Spleen (tissue), 11 donors: ENCODE measurements around the gene CMSS1. TPM values are rescaled to one million over a fixed set of nuclear protein-coding genes. Genes with fewer than 3 reads are reported as not detected.

Experiments
- DNase-seq: peaks from one replicate; pipeline ENCODE4 v3.0.0-alpha.2; 2020
- H3K27ac ChIP-seq, 8 donors: fragments of 200-600 bp; sonication (generic) in 7 of 8; 1 replicate in 4 of 8; 2 replicates in 4 of 8; pipeline versions ENCODE4 v1.5.0 to v1.8.0; 2016 to 2021; ENCODE audit warnings: inconsistent platforms in 4 of 8, mild to moderate bottlenecking in 4 of 8, moderate library complexity in 1 of 8
- H3K27me3 ChIP-seq, 7 donors: fragments of 200-600 bp; sonication (generic) in 6 of 7; replicated peaks in 1 of 7; 1 replicate in 4 of 7; 2 replicates in 3 of 7; pipeline versions ENCODE4 v1.5.0 to v1.8.0; 2016 to 2021; ENCODE audit warnings: inconsistent platforms in 3 of 7, mild to moderate bottlenecking in 1 of 7
- H3K36me3 ChIP-seq, 6 donors: fragments of 200-600 bp; sonication (generic) in 5 of 6; 1 replicate in 4 of 6; 2 replicates in 2 of 6; pipeline versions ENCODE4 v1.5.0 to v1.8.0; 2016 to 2021; ENCODE audit warnings: inconsistent platforms in 2 of 6
- H3K4me1 ChIP-seq, 6 donors: fragments of 200-600 bp; sonication (generic) in 5 of 6; 1 replicate in 3 of 6; 2 replicates in 3 of 6; pipeline versions ENCODE4 v1.5.0 to v1.8.0; 2016 to 2021; ENCODE audit warnings: inconsistent platforms in 3 of 6
- H3K4me3 ChIP-seq, 8 donors: fragments of 200-600 bp; sonication (generic) in 7 of 8; 1 replicate in 4 of 8; 2 replicates in 4 of 8; pipeline versions ENCODE4 v1.5.0 to v1.8.0; 2016 to 2021; ENCODE audit warnings: inconsistent platforms in 4 of 8, mild to moderate bottlenecking in 4 of 8, moderate library complexity in 2 of 8
- H3K9me3 ChIP-seq, 8 donors: fragments of 200-600 bp; sonication (generic) in 7 of 8; 1 replicate in 4 of 8; 2 replicates in 4 of 8; pipeline versions ENCODE4 v1.5.0 to v1.8.0; 2016 to 2021; ENCODE audit warnings: inconsistent platforms in 4 of 8
- POLR2A ChIP-seq, 3 donors: fragments of 450-650 bp; IDR thresholded peaks; one replicate each; pipeline ENCODE4 v1.5.1; 2017; ENCODE audit warnings: antibody characterized with exemption in 3 of 3, mild to moderate bottlenecking in 1 of 3
- POLR2AphosphoS5 ChIP-seq, 3 donors: sonication (generic); formaldehyde crosslinking; IDR thresholded peaks; one replicate each; pipeline ENCODE4 v1.5.1; 2017; ENCODE audit warnings: antibody characterized with exemption in 3 of 3
- WGBS, 5 donors: extraction: QIAGEN DNeasy Blood & Tissue Kit in 3 of 5; methylation state at CpG; one replicate each; pipeline versions ENCODE4 v1.1.5 to v1.1.7; 2013 to 2018; 5-methylcytosine and 5-hydroxymethylcytosine counted together
- intact Hi-C: fragments of 100-400 bp; cut with DNase I; formaldehyde crosslinking; loops from one replicate; pipeline ENCODE4 v1.15.0; 2023; ENCODE audit warnings: low total_unique reads
- polyA plus RNA-seq, 3 donors: library from polyadenylated mRNA; stranded (reverse); fragments of 200-250 nt; gene quantifications; one replicate each; pipeline ENCODE4 v1.2.1, GENCODE V29; 2013
- total RNA-seq, 7 donors: library from RNA; depleted of rRNA in 3 of 7; stranded (reverse); fragments of >200 nt in 3 of 7; fragmentation: NEBNext Ultra II Directional in 4 of 7; extraction: Animal tissue kit (Norgen Biotek cat#: 25700) in 4 of 7; gene quantifications; one replicate each; pipeline versions ENCODE4 v1.1.0 to v1.2.1, GENCODE V29; 2016 to 2021
- TF ChIP-seq, protein P1 (sequence below), 11 experiments: fragments of 200-600 bp in 7 of 11; fragments of 450-650 bp in 4 of 11; sonication (generic) in 4 of 11; IDR thresholded peaks in 8 of 11; conservative IDR thresholded peaks in 3 of 11; 1 replicate in 7 of 11; 2 replicates in 4 of 11; pipeline versions ENCODE4 v1.4.0 to v1.8.0; 2016 to 2021; ENCODE audit warnings: antibody characterized with exemption in 11 of 11, inconsistent platforms in 4 of 11, mild to moderate bottlenecking in 1 of 11
- donor health status: healthy with polysubstance abuse.
- donor health status: DM: no; HTN: no; CAD: no; lungs with moderate emphysema.
- donor health status: DM: no; HTN: no; CAD: no.
- donor health status: Bipolar disorder and iron deficiency.
- donor health status: healthy.
- donor health status: DM: no; HTN: no; CAD: no.
- donor health status: DM: yes; HTN: yes; CAD: no.

CMSS1 gene
- total and polyA plus RNA-seq, 10 donors, result 6.9 to 30.1 (median 20.0) TPM

DNA sequence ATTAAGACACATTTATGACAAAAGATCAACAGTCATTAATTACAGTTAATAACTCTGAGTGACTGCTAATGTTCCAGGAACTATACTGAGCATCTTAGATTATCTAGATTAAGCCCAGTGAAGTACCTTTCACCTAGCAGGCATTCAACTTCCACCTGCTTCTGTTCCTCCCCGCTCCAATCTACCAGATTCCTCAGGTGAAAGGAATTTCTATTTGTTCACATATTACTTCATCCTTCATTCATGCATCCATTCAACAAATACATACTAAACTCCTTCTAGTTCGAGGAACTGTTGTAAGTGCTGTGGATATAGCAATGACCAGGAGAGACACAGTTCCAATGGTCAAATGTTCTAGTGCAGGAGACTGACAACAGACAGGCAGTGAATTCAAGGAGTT is 157.3 kb downstream of the CMSS1 start:
- H3K4me1 ChIP-seq, result no peaks in the 10 kb centered on the region
- no peak for TF ChIP-seq POLR2AphosphoS5 (IDR thresholded peaks at IDR 0.05)
- no peak for TF ChIP-seq POLR2A (IDR thresholded peaks at IDR 0.05)
- TF ChIP-seq, protein P1, sequence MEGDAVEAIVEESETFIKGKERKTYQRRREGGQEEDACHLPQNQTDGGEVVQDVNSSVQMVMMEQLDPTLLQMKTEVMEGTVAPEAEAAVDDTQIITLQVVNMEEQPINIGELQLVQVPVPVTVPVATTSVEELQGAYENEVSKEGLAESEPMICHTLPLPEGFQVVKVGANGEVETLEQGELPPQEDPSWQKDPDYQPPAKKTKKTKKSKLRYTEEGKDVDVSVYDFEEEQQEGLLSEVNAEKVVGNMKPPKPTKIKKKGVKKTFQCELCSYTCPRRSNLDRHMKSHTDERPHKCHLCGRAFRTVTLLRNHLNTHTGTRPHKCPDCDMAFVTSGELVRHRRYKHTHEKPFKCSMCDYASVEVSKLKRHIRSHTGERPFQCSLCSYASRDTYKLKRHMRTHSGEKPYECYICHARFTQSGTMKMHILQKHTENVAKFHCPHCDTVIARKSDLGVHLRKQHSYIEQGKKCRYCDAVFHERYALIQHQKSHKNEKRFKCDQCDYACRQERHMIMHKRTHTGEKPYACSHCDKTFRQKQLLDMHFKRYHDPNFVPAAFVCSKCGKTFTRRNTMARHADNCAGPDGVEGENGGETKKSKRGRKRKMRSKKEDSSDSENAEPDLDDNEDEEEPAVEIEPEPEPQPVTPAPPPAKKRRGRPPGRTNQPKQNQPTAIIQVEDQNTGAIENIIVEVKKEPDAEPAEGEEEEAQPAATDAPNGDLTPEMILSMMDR (IDR thresholded peaks at IDR 0.05 in 8 of 11, conservative IDR thresholded peaks at IDR 0.05 in 3 of 11), result no peak
- intact Hi-C loops, result no loop called here
- no peak overlapping the region for H3K27ac ChIP-seq
- H3K4me3 ChIP-seq, result no peak overlapping the region
- no peaks in the 10 kb centered on the region for H3K27me3 ChIP-seq
- DNase-seq, result no peak
- H3K36me3 ChIP-seq, result no peaks in the 10 kb centered on the region
- no peaks in the 10 kb centered on the region for H3K9me3 ChIP-seq
- 95 to 98% (median 95%) methylated on average over 2 of the region's 2 CpGs for WGBS, 5 donors

DNA sequence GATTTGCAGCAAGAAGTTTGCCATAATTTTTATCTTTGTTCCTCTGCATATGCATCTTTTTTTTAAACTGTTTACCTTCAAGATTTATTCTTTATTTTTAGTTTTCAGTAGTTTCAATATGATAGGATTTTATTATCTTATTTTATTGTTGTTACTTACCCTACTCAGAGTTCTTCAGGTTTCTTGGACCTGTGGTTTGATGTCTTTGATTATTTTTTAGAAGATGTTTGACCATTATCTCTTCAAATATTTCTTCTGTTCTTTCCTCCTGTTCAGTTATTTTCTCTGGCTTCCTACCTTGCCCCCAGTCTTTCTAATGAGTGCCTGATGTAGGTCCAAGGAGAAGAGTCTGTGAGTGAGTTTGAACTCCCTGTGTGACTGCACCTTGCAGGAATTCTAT is 158.9 kb downstream of the CMSS1 start:
- H3K4me3 ChIP-seq, result no peak overlapping the region
- intact Hi-C loops, result no loop called here
- no peak for DNase-seq
- H3K4me1 ChIP-seq, result no peaks in the 10 kb centered on the region
- H3K27ac ChIP-seq, result no peak overlapping the region
- no peaks in the 10 kb centered on the region for H3K27me3 ChIP-seq
- TF ChIP-seq POLR2A (IDR thresholded peaks at IDR 0.05), result no peak
- no peak for TF ChIP-seq POLR2AphosphoS5 (IDR thresholded peaks at IDR 0.05)
- TF ChIP-seq, protein P1 (IDR thresholded peaks at IDR 0.05 in 8 of 11, conservative IDR thresholded peaks at IDR 0.05 in 3 of 11), result no peak
- no peaks in the 10 kb centered on the region for H3K9me3 ChIP-seq
- H3K36me3 ChIP-seq, result no peaks in the 10 kb centered on the region

DNA sequence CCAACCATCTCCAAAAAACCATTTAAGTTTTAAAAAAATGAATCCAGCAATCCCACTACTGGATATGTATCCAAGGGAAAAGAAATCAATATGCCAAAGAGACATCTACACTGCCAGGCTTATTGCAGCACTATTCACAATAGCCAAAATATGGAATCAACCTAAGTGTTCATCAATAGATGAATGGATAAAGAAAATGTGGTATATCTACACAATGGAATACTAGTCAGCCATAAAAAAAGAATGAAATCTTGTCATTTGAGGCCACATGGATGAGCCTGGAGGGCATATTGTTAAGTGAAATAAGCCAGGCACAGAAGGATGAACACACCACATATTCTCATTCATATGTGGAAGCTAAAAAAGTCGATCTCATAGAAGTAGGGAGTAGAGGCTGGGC is 160.6 kb downstream of the CMSS1 start:
- Histone ChIP-seq H3K4me3 (no peak overlapping the region), H3K27me3 (no peaks in the 10 kb centered on the region), H3K9me3 (no peaks in the 10 kb centered on the region), H3K4me1 (no peaks in the 10 kb centered on the region), H3K27ac (no peak overlapping the region), H3K36me3 (no peaks in the 10 kb centered on the region)
- DNase-seq, result no peak
- intact Hi-C loops, result no loop called here
- no peak for TF ChIP-seq POLR2AphosphoS5 (IDR thresholded peaks at IDR 0.05)
- 91 to 100% (median 96%) methylated on average over 1 of the region's 1 CpG for WGBS, 5 donors

DNA sequence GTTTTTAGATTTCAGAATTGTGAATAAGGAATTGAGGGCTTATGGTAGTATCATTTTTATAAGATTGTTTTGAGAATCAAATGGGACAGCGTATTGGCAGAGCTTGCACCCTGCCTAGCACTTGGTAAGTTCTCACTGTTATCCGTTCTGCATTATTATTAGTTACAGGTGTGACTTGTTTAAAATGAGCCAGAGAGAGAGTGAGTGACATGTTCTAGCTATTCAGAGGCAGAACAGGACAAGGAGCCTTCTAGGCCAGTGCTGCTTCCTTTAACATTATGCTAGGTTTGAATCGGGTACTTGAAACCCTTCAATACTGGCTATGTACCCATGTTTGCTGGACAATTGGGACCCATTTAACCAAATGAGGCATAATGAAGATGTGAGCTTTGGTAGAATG is 162.9 kb downstream of the CMSS1 start:
- TF ChIP-seq, protein P1 (IDR thresholded peaks at IDR 0.05 in 8 of 11, conservative IDR thresholded peaks at IDR 0.05 in 3 of 11), result no peak
- TF ChIP-seq POLR2A (IDR thresholded peaks at IDR 0.05) (no peak), POLR2AphosphoS5 (IDR thresholded peaks at IDR 0.05) (no peak)
- Histone ChIP-seq H3K4me3 (no peak overlapping the region), H3K36me3 (no peaks in the 10 kb centered on the region), H3K4me1 (no peaks in the 10 kb centered on the region), H3K27ac (no peak overlapping the region), H3K9me3 (no peaks in the 10 kb centered on the region), H3K27me3 (no peaks in the 10 kb centered on the region)
- intact Hi-C loops, result no loop called here
- WGBS, 5 donors, result 93 to 98% (median 95%) methylated on average over 3 of the region's 3 CpGs
- no peak for DNase-seq

DNA sequence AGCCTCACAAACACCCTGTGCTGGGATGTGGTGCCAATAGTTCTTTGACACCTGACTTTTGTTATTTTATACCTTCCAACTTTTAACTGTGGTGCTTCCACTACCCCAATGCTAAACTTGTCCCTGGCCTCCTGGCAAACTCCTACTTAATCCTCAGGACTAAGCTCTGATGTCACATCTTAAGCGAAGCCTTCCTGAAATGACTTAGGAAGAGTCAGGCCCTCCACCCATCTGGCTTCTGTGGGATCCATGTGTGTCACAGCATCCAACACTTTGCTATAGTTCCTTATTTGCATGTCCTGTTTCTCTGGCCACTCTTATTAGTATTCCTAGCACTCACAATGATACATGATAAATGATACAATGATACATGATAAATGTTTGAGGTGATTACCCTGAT is 163.5 kb downstream of the CMSS1 start:
- no peaks in the 10 kb centered on the region for H3K36me3 ChIP-seq
- 94 to 100% (median 96%) methylated on average over 1 of the region's 1 CpG for WGBS, 5 donors
- H3K9me3 ChIP-seq, result no peaks in the 10 kb centered on the region
- H3K4me3 ChIP-seq, result no peak overlapping the region
- DNase-seq, result no peak
- no peak overlapping the region for H3K27ac ChIP-seq
- no peaks in the 10 kb centered on the region for H3K27me3 ChIP-seq
- TF ChIP-seq POLR2A (IDR thresholded peaks at IDR 0.05) (no peak), POLR2AphosphoS5 (IDR thresholded peaks at IDR 0.05) (no peak)
- TF ChIP-seq, protein P1 (IDR thresholded peaks at IDR 0.05 in 8 of 11, conservative IDR thresholded peaks at IDR 0.05 in 3 of 11), result no peak
- no peaks in the 10 kb centered on the region for H3K4me1 ChIP-seq
- intact Hi-C loops, result no loop called here
